Smooth muscle cell of the pulmonary artery (primary cell): ENCODE results near the gene ATG4B. TPM values are rescaled to one million over a fixed set of nuclear protein-coding genes. Genes with fewer than 3 reads are reported as not detected.

Experiments used
- total RNA-seq: library from RNA; depleted of rRNA; stranded (reverse); fragments of >200 nt; gene quantifications from 2 replicates; pipeline ENCODE4 v1.2.3, GENCODE V29; 2014

ATG4B gene
- 57.5 and 74.7 TPM in 2 replicates for total RNA-seq

GRCh38 chr2:241637018-241637794 is at the start of gene ATG4B, which contains the start of gene THAP4:
Gene ATG4B, plus strand, starts transcription at chr2:241637693. Its CDS starts 22 bp downstream, at chr2:241637715.
Gene THAP4, minus strand, starts transcription at chr2:241637158. Its CDS starts 141 bp downstream, at chr2:241637017.

GRCh38 chr2:241686650-241687425 is 49.3 kb downstream of the ATG4B start, which contains the start of gene DTYMK:
Gene DTYMK, minus strand, starts transcription at chr2:241686815. Its CDS starts 32 bp downstream, at chr2:241686783.

GRCh38 chr2:241701399-241702154 is 64.1 kb downstream of the ATG4B start, which contains the start of gene ING5:
Gene ING5, plus strand, starts transcription at chr2:241702039. Its CDS starts 27 bp downstream, at chr2:241702066.

Other genes with a start within 250 kb of the ATG4B start
- gene STK25, start 129.1 kb upstream of the ATG4B start, total RNA-seq, result 189 and 239 TPM in 2 replicates
- gene BOK, start 78.9 kb upstream of the ATG4B start, total RNA-seq, result 13.4 and 14.5 TPM in 2 replicates
- gene THAP4, start 535 bp upstream of the ATG4B start, total RNA-seq, result 29.3 and 43.5 TPM in 2 replicates
- 12.4 and 14.7 TPM in 2 replicates for gene DTYMK, start 49.1 kb downstream of the ATG4B start, total RNA-seq
- 35.1 and 40.1 TPM in 2 replicates for gene ING5, start 64.3 kb downstream of the ATG4B start, total RNA-seq
- gene D2HGDH, start 96.9 kb downstream of the ATG4B start, total RNA-seq, result 19.2 and 27.4 TPM in 2 replicates
- 0.33 and 0.46 TPM in 2 replicates for gene GAL3ST2, start 139.1 kb downstream of the ATG4B start, total RNA-seq
- 0.07 and 0.13 TPM in 2 replicates for gene NEU4, start 171.5 kb downstream of the ATG4B start, total RNA-seq
- not detected in 2 replicates for gene PDCD1, start 221.2 kb downstream of the ATG4B start, total RNA-seq
- not detected in 2 replicates for gene RTP5, start 232.0 kb downstream of the ATG4B start, total RNA-seq